H1 (cell line): ENCODE data around the gene STAMBPL1. TPM values are rescaled to one million over a fixed set of nuclear protein-coding genes. Genes with fewer than 3 reads are reported as not detected.

ENCODE experiments used
- CTCF ChIA-PET: fragments of 300-600 bp; sonication (Branson Sonifier 250); formaldehyde crosslinking; loops from one replicate; lab custom pipeline; 2021; ENCODE audit not compliant: partially characterized antibody; lab: Charles Lee
- POLR2A ChIA-PET: fragments of 300-600 bp; sonication (Branson Sonifier 250); formaldehyde crosslinking; loops from one replicate; lab custom pipeline; 2021; ENCODE audit warnings: inconsistent platforms; ENCODE audit not compliant: partially characterized antibody; lab: Charles Lee
- DNase-seq, 2 experiments: peaks; one replicate each; pipeline versions ENCODE4 v3.0.0 to v3.0.0-alpha.2; 2010 to 2022; ENCODE audit warnings: low spot score in 2 of 2, low read depth in 1 of 2, mixed read lengths in 1 of 2
- FAIRE-seq: peaks from 2 replicates; lab custom pipeline; 2011; peaks lifted over from hg19 to GRCh38; lab: Jason Lieb, UNC
- H2AFZ ChIP-seq: 2 replicates; pipeline ENCODE4 v1.8.1; 2012; ENCODE audit warnings: low read length, inconsistent platforms
- H2AK5ac ChIP-seq: 2 replicates; pipeline ENCODE4 v1.6.1; 2013; ENCODE audit warnings: low read depth, low read length
- H2BK120ac ChIP-seq: replicated peaks from 2 replicates; pipeline ENCODE3; 2013; ENCODE audit warnings: low read depth, low read length, inconsistent platforms
- H2BK12ac ChIP-seq: 2 replicates; pipeline ENCODE4 v1.6.1; 2013; ENCODE audit warnings: low read depth, low read length
- H2BK15ac ChIP-seq: 2 replicates; pipeline ENCODE4 v1.6.1; 2013; ENCODE audit warnings: low read length
- H2BK20ac ChIP-seq: 2 replicates; pipeline ENCODE4 v1.6.1; 2013; ENCODE audit warnings: low read length
- H2BK5ac ChIP-seq: 2 replicates; pipeline ENCODE4 v1.6.1; 2013; ENCODE audit warnings: low read depth, low read length
- H3K14ac ChIP-seq: 2 replicates; pipeline ENCODE4 v1.6.1; 2013; ENCODE audit warnings: inconsistent platforms; ENCODE audit not compliant: insufficient read length
- H3K18ac ChIP-seq: 2 replicates; pipeline ENCODE4 v1.6.1; 2013; ENCODE audit warnings: low read length; ENCODE audit errors: extremely low read depth
- H3K23ac ChIP-seq: 2 replicates; pipeline ENCODE4 v1.6.1; 2013; ENCODE audit warnings: inconsistent platforms; ENCODE audit not compliant: insufficient read length
- H3K23me2 ChIP-seq: 2 replicates; pipeline ENCODE4 v1.6.1; 2013; ENCODE audit warnings: low read depth, low read length
- H3K27ac ChIP-seq: 2 replicates; pipeline ENCODE4 v1.6.1; 2011; ENCODE audit warnings: low read depth, low read length, inconsistent platforms
- H3K27me3 ChIP-seq, 4 experiments: replicated peaks in 1 of 4; 1 replicate in 1 of 4; 2 replicates in 3 of 4; pipeline versions ENCODE4 v1.6.1 to v1.8.1; 2011 to 2013; ENCODE audit warnings: low read length in 3 of 4, mild to moderate bottlenecking in 3 of 4, inconsistent platforms in 2 of 4, mixed read lengths in 2 of 4, moderate library complexity in 1 of 4; ENCODE audit not compliant: control insufficient read depth in 3 of 4, insufficient read depth in 3 of 4; ENCODE audit errors: extremely low read depth in 1 of 4
- H3K36me3 ChIP-seq, 4 experiments: 2 replicates each; pipeline versions ENCODE4 v1.6.1 to v1.8.1; 2011 to 2013; ENCODE audit warnings: mild to moderate bottlenecking in 4 of 4, low read length in 3 of 4, moderate library complexity in 2 of 4, control low read depth in 1 of 4, inconsistent platforms in 1 of 4; ENCODE audit not compliant: insufficient read depth in 4 of 4, control insufficient read depth in 2 of 4
- H3K4ac ChIP-seq: replicated peaks from 2 replicates; pipeline ENCODE3; 2013; ENCODE audit warnings: low read length, low read depth, mixed read lengths, inconsistent platforms; ENCODE audit not compliant: insufficient read length
- H3K4me1 ChIP-seq, 4 experiments: replicated peaks in 1 of 4; 1 replicate in 1 of 4; 2 replicates in 3 of 4; pipeline versions ENCODE4 v1.6.1 to v1.8.1; 2011 to 2013; ENCODE audit warnings: low read length in 3 of 4, inconsistent platforms in 2 of 4, mixed read lengths in 1 of 4; ENCODE audit not compliant: insufficient read depth in 4 of 4, control insufficient read depth in 3 of 4
- H3K4me2 ChIP-seq, 2 experiments: 2 replicates each; pipeline versions ENCODE4 v1.6.1 to v1.8.1; 2011 to 2013; ENCODE audit warnings: low read depth in 2 of 2, low read length in 2 of 2, control low read depth in 1 of 2, inconsistent platforms in 1 of 2, mild to moderate bottlenecking in 1 of 2; ENCODE audit not compliant: insufficient read depth in 1 of 2
- H3K4me3 ChIP-seq, 4 experiments: fragments of 200-600, 300-600 bp in 1 of 4; sonication (generic), shearing (Covaris generic), sonication (Bioruptor Twin) in 1 of 4; 2 replicates each; pipeline versions ENCODE4 v1.5.1 to v1.8.1; 2011 to 2016; ENCODE audit warnings: low read length in 4 of 4, low read depth in 3 of 4, control low read depth in 2 of 4, inconsistent platforms in 2 of 4, mild to moderate bottlenecking in 2 of 4, mixed read lengths in 1 of 4, moderate library complexity in 1 of 4; ENCODE audit not compliant: insufficient read depth in 2 of 4; ENCODE audit errors: extremely low read depth in 1 of 4
- H3K56ac ChIP-seq: replicated peaks from 2 replicates; pipeline ENCODE3; 2013; ENCODE audit warnings: low read depth, mild to moderate bottlenecking, mixed read lengths, low read length, inconsistent platforms; ENCODE audit not compliant: insufficient read length
- H3K79me1 ChIP-seq: 2 replicates; pipeline ENCODE4 v1.6.1; 2013; ENCODE audit warnings: low read depth, low read length, control low read depth
- H3K79me2 ChIP-seq, 2 experiments: 2 replicates each; pipeline versions ENCODE4 v1.6.1 to v1.8.1; 2012 to 2013; ENCODE audit warnings: low read length in 2 of 2, mild to moderate bottlenecking in 2 of 2, inconsistent platforms in 1 of 2; ENCODE audit not compliant: insufficient read depth in 2 of 2, control insufficient read depth in 1 of 2
- H3K9ac ChIP-seq, 4 experiments: replicated peaks in 1 of 4; 1 replicate in 1 of 4; 2 replicates in 3 of 4; pipeline versions ENCODE4 v1.6.1 to v1.8.1; 2011 to 2013; ENCODE audit warnings: low read depth in 3 of 4, low read length in 3 of 4, control low read depth in 2 of 4, mild to moderate bottlenecking in 2 of 4, moderate library complexity in 2 of 4, inconsistent platforms in 1 of 4; ENCODE audit errors: extremely low read depth in 1 of 4
- H3K9me3 ChIP-seq, 2 experiments: 2 replicates each; pipeline versions ENCODE4 v1.6.1 to v1.8.1; 2012 to 2013; ENCODE audit warnings: mild to moderate bottlenecking in 2 of 2, moderate library complexity in 2 of 2, control low read depth in 1 of 2, inconsistent platforms in 1 of 2, low read depth in 1 of 2, low read length in 1 of 2, mixed read lengths in 1 of 2; ENCODE audit not compliant: insufficient read depth in 2 of 2
- H4K20me1 ChIP-seq, 2 experiments: replicated peaks in 1 of 2; 2 replicates each; pipeline versions ENCODE3 to v1.8.1; 2011 to 2013; ENCODE audit warnings: inconsistent platforms in 2 of 2, low read length in 2 of 2, mild to moderate bottlenecking in 1 of 2; ENCODE audit not compliant: insufficient read depth in 2 of 2, control insufficient read depth in 1 of 2
- H4K5ac ChIP-seq: 2 replicates; pipeline ENCODE4 v1.6.1; 2013; ENCODE audit warnings: low read length, low read depth, mixed read lengths, inconsistent platforms; ENCODE audit not compliant: insufficient read length
- H4K8ac ChIP-seq: 2 replicates; pipeline ENCODE4 v1.8.0; 2013; ENCODE audit warnings: mild to moderate bottlenecking, moderate library complexity, low read length, inconsistent platforms; ENCODE audit not compliant: insufficient read depth; ENCODE audit errors: extremely low read depth
- H4K91ac ChIP-seq: replicated peaks from 2 replicates; pipeline ENCODE3; 2013; ENCODE audit warnings: low read length, mixed read lengths, inconsistent platforms; ENCODE audit not compliant: insufficient read length
- CBX8 ChIP-seq: fragments of 300-800, 300-1000 bp; sonication (generic); IDR thresholded peaks from 2 replicates; pipeline ENCODE4 v1.7.1; 2016; ENCODE audit warnings: low read depth, low read length, borderline replicate concordance
- CEBPB ChIP-seq: IDR thresholded peaks from 2 replicates; pipeline ENCODE4 v1.6.1; 2012; ENCODE audit warnings: low read depth, low read length
- CHD1 ChIP-seq: IDR thresholded peaks from 2 replicates; pipeline ENCODE4 v1.6.1; 2012; ENCODE audit warnings: low read depth, low read length, improper control_type of control experiment
- EP300 ChIP-seq, 2 experiments: IDR thresholded peaks; 1 replicate in 1 of 2; 2 replicates in 1 of 2; pipeline ENCODE4 v1.6.1; 2011 to 2012; ENCODE audit warnings: low read depth in 2 of 2, low read length in 2 of 2, mild to moderate bottlenecking in 2 of 2, borderline replicate concordance in 1 of 2, inconsistent platforms in 1 of 2, moderate library complexity in 1 of 2
- EZH2 ChIP-seq: fragments of 200-600 bp; sonication (generic); IDR thresholded peaks from 2 replicates; pipeline ENCODE4 v1.7.1; 2012; ENCODE audit warnings: low read depth, mild to moderate bottlenecking, moderate library complexity, low read length, inconsistent platforms; ENCODE audit not compliant: severe bottlenecking
- GABPA ChIP-seq: IDR thresholded peaks from 2 replicates; pipeline ENCODE4 v1.6.1; 2011; ENCODE audit warnings: mild to moderate bottlenecking, low read length, moderate library complexity, borderline replicate concordance; ENCODE audit not compliant: insufficient read depth
- GTF2F1 ChIP-seq: IDR thresholded peaks from 2 replicates; pipeline ENCODE4 v1.6.1; 2012; ENCODE audit warnings: low read depth, low read length, improper control_type of control experiment, borderline replicate concordance
- HDAC6 ChIP-seq: IDR thresholded peaks from one replicate; pipeline ENCODE4 v1.7.1; 2012; ENCODE audit warnings: low read depth, mild to moderate bottlenecking, inconsistent platforms, low read length, moderate library complexity
- MAFK ChIP-seq: IDR thresholded peaks from 2 replicates; pipeline ENCODE4 v1.6.1; 2012; ENCODE audit warnings: low read depth, mild to moderate bottlenecking, improper control_type of control experiment, low read length
- RFX5 ChIP-seq: IDR thresholded peaks from 2 replicates; pipeline ENCODE4 v1.6.1; 2011; ENCODE audit warnings: low read depth, low read length, improper control_type of control experiment, borderline replicate concordance
- RNF2 ChIP-seq: fragments of 200-900, 300-1000 bp; sonication (generic); IDR thresholded peaks from 2 replicates; pipeline ENCODE4 v1.7.1; 2016; ENCODE audit warnings: borderline replicate concordance, low read depth, mild to moderate bottlenecking, antibody characterized with exemption, low read length; ENCODE audit not compliant: poor library complexity, severe bottlenecking; ENCODE audit errors: missing control alignments
- SIX5 ChIP-seq: IDR thresholded peaks from 2 replicates; pipeline ENCODE4 v1.6.1; 2011; ENCODE audit warnings: mild to moderate bottlenecking, low read depth, low read length
- SP2 ChIP-seq: IDR thresholded peaks from 2 replicates; pipeline ENCODE4 v1.6.1; 2012; ENCODE audit warnings: mild to moderate bottlenecking, low read length, inconsistent platforms
- TCF12 ChIP-seq: IDR thresholded peaks from 2 replicates; pipeline ENCODE4 v1.6.1; 2011; ENCODE audit warnings: low read depth, mild to moderate bottlenecking, low read length
- YY1 ChIP-seq: IDR thresholded peaks from 2 replicates; pipeline ENCODE4 v1.6.1; 2011; ENCODE audit warnings: low read depth, mild to moderate bottlenecking, low read length
- polyA plus RNA-seq, 7 experiments: library from polyadenylated mRNA; depleted of rRNA in 3 of 7; stranded (reverse) in 5 of 7; unstranded in 2 of 7; fragments of >200 nt in 5 of 7; fragments of 200-250 nt in 2 of 7; gene quantifications; 1 replicate in 5 of 7; 2 replicates in 1 of 7; 4 replicates in 1 of 7; pipeline versions ENCODE4 v1.2.1 to v1.2.3, GENCODE V29; 2011 to 2013; ENCODE audit warnings: missing spikeins in 2 of 7, mixed read lengths in 2 of 7
- total RNA-seq: library from RNA; stranded (reverse); fragmentation: NEBNext Ultra II Directional; extraction: Animal tissue kit (Norgen Biotek cat#: 25700); gene quantifications from 2 replicates; pipeline ENCODE4 v1.2.1, GENCODE V29; 2021

STAMBPL1 gene
- total and polyA plus RNA-seq, 2 of the 8 experiments (the other 6 are each of a cell fraction or from before 2014, with no cell fraction given), result 5.5 TPM

- Histone ChIP-seq H2AFZ (no peak overlapping the region), H3K23me2 (peaks cover 3% of the 10 kb centered on the region; the same call in 1 of the 2 replicates), H3K79me1 (no peaks in the 10 kb centered on the region), H2BK120ac (no peak overlapping the region), H3K23ac (no peak overlapping the region), H3K9me3 (no peaks in the 10 kb centered on the region), H3K79me2 (no peaks in the 10 kb centered on the region), H3K4me1 (peaks cover 0 to 6% (median 2%) of the 10 kb centered on the region in 4 experiments; a peak in 3 of 7 replicates), H2BK20ac (no peak overlapping the region), H2BK15ac (no peak overlapping the region), H3K4ac (no peak overlapping the region), H4K8ac (no peak overlapping the region), H4K91ac (no peak overlapping the region), H3K56ac (no peak overlapping the region), H3K14ac (no peak overlapping the region), H2AK5ac (no peak overlapping the region), H2BK5ac (no peak overlapping the region), H4K5ac (no peak overlapping the region), H3K27ac (no peak overlapping the region), H2BK12ac (no peak overlapping the region), H3K36me3 (no peaks in the 10 kb centered on the region), H3K4me2 (no peak overlapping the region), H3K27me3 (peaks cover 0 to 3% (median 1%) of the 10 kb centered on the region in 4 experiments; a peak in 1 of 7 replicates), H3K9ac (no peak overlapping the region), H4K20me1 (no peaks in the 10 kb centered on the region), H3K18ac (no peak overlapping the region), H3K4me3 (no peak overlapping the region)
- TF ChIP-seq RFX5 (no peak), SIX5 (no peak), EP300 (IDR thresholded peaks at IDR 0.05; ENCODE audit: borderline replicate concordance in 1 of 2, low read depth in 2 of 2, low read length in 2 of 2) (no peak), TCF12 (no peak), RNF2 (no peak), GTF2F1 (no peak), HDAC6 (no peak), EZH2 (no peak), CHD1 (no peak), MAFK (no peak), GABPA (no peak), CBX8 (no peak), CEBPB (no peak), SP2 (no peak), YY1 (no peak)
- FAIRE-seq (no peak), DNase-seq (no peak)
- CTCF ChIA-PET, result interaction anchor here (0.9 to 1.4 kb wide), 2 partner anchors 22 to 59 kb away, joined by 3 to 5 read pairs; no protein-coding TSS in a partner anchor
- POLR2A ChIA-PET, result no interaction called here
These were observed 5.0 kb upstream of the STAMBPL1 start for GRCh38 chr10:88875081-88875480.
